DMS 273 treated with DMSO at 0.1 percent for 48 hours (cell line): Measurements from ENCODE around the gene SMIM1.
"Not testable (repeated sequence)": the region's sequence is repeated elsewhere in the genome, so short reads cannot be mapped to it uniquely, and the experiment has no call there.

Experiments
- DNase-seq: peaks from one replicate; lab custom pipeline; 2025; lab: John Stamatoyannopoulos, UW

The SMIM1 gene

GRCh38 chr1:3796215-3797061 lies 23.9 kb downstream of the SMIM1 start, which contains the start of gene LRRC47:
Gene LRRC47 (minus strand): TSS chr1:3796498. CDS start chr1:3796476, 22 bp downstream.
- peak; percentile 78 for DNase-seq

- DNase-seq = peak; percentile 41
These were observed 27.6 kb downstream of the SMIM1 start for GRCh38 chr1:3799976-3800685.

- DNase-seq = not testable (repeated sequence)
These were observed 28.2 kb downstream of the SMIM1 start for GRCh38 chr1:3800795-3801194.

- no peak for DNase-seq
These were observed 31.5 kb downstream of the SMIM1 start for GRCh38 chr1:3803905-3804626.

GRCh38 chr1:3804627-3804944 lies 32.0 kb downstream of the SMIM1 start:
- DNase-seq = not testable (repeated sequence)

GRCh38 chr1:3805038-3805437 lies 32.5 kb downstream of the SMIM1 start:
- no peak for DNase-seq

GRCh38 chr1:3807769-3808168 lies 35.2 kb downstream of the SMIM1 start:
- no peak for DNase-seq

GRCh38 chr1:3809680-3810079 lies 37.1 kb downstream of the SMIM1 start:
- no peak for DNase-seq

- DNase-seq = not testable (repeated sequence)
These were observed 37.7 kb downstream of the SMIM1 start for GRCh38 chr1:3810149-3810761.

GRCh38 chr1:3811595-3811911 lies 39.0 kb downstream of the SMIM1 start:
- DNase-seq = no peak

GRCh38 chr1:3814065-3814464 lies 41.5 kb downstream of the SMIM1 start:
- no peak for DNase-seq

GRCh38 chr1:3814771-3815561 lies 42.4 kb downstream of the SMIM1 start:
- DNase-seq = no peak

- no peak for DNase-seq
These were observed 44.0 kb downstream of the SMIM1 start for GRCh38 chr1:3816331-3817137.

GRCh38 chr1:3817138-3817740 lies 44.7 kb downstream of the SMIM1 start:
- no peak for DNase-seq

GRCh38 chr1:3817821-3818597 lies 45.5 kb downstream of the SMIM1 start:
- no peak for DNase-seq

- no peak for DNase-seq
These were observed 47.2 kb downstream of the SMIM1 start for GRCh38 chr1:3819771-3820200.

GRCh38 chr1:3820316-3820715 lies 47.8 kb downstream of the SMIM1 start:
- DNase-seq = no peak

- peak; percentile 74 for DNase-seq
These were observed 48.5 kb downstream of the SMIM1 start for GRCh38 chr1:3821004-3821403.

GRCh38 chr1:3821447-3821846 lies 48.9 kb downstream of the SMIM1 start:
- DNase-seq = no peak
